Stomach (tissue), 4 donors: ENCODE data around the gene TMEM109.

Experiments used
- CTCF ChIP-seq, 7 experiments: fragments of 450-650 bp in 4 of 7; fragments of 200-600 bp in 3 of 7; sonication (generic) in 3 of 7; IDR thresholded peaks; one replicate each; pipeline ENCODE4 v1.5.1; 2016 to 2019; ENCODE audit warnings: antibody characterized with exemption in 7 of 7, control low read depth in 2 of 7, mild to moderate bottlenecking in 1 of 7
- EP300 ChIP-seq: sonication (generic); formaldehyde crosslinking; IDR thresholded peaks from one replicate; pipeline ENCODE4 v1.6.1; 2017; ENCODE audit warnings: antibody characterized with exemption
- POLR2A ChIP-seq, 4 donors: fragments of 450-650 bp; IDR thresholded peaks; one replicate each; pipeline ENCODE4 v1.6.1; 2016; ENCODE audit warnings: antibody characterized with exemption in 4 of 4, control low read depth in 2 of 4, mild to moderate bottlenecking in 1 of 4, moderate library complexity in 1 of 4
- POLR2AphosphoS5 ChIP-seq, 3 donors: sonication (generic); formaldehyde crosslinking; IDR thresholded peaks; one replicate each; pipeline ENCODE4 v1.6.1; 2016; ENCODE audit warnings: antibody characterized with exemption in 3 of 3

GRCh38 chr11:60927061-60927592 lies 13.2 kb downstream of the TMEM109 start:
- TF ChIP-seq CTCF (IDR thresholded peaks at IDR 0.05), result no peak
- no peak for TF ChIP-seq POLR2A (IDR thresholded peaks at IDR 0.05)
- no peak for TF ChIP-seq EP300
- no peak for TF ChIP-seq POLR2AphosphoS5 (IDR thresholded peaks at IDR 0.05)
